ENCODE measurements around the gene RGSL1. TPM values are rescaled to one million over a fixed set of nuclear protein-coding genes. Genes with fewer than 3 reads are reported as not detected.

RGSL1 gene
- total RNA-seq, 3 donors from 2014 or later: not detected

DNA sequence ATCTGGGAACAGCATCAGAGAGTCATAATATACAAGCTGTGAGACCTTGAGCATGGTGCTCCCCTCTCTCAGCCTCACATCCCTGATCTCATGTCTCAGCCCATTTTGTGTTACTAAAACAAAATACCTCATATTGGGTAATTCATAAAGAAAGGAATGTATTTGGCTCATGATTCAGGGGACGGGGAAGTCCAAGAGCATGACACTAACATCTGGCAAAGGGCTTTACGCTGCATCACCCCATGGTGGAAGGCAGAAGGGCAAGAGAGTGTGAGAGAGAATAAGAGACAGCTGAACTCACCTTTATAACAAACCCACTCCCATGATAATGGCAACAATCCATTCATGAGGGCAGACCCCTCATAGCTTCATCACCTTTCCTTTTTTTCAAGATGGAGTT, 102.6 kb downstream of the RGSL1 start:
- Histone ChIP-seq H3K4me1 (no peaks in the 10 kb centered on the region), H3K9me3 (peaks cover 4 to 10% of the 10 kb centered on the region in 2 donors), H3K4me3 (no peak overlapping the region), H3K27ac (no peak overlapping the region), H3K36me3 (no peaks in the 10 kb centered on the region), H3K27me3 (no peaks in the 10 kb centered on the region)
- no peak for DNase-seq (ENCODE audit: low spot score in 2 of 2)
- TF ChIP-seq, protein P1, sequence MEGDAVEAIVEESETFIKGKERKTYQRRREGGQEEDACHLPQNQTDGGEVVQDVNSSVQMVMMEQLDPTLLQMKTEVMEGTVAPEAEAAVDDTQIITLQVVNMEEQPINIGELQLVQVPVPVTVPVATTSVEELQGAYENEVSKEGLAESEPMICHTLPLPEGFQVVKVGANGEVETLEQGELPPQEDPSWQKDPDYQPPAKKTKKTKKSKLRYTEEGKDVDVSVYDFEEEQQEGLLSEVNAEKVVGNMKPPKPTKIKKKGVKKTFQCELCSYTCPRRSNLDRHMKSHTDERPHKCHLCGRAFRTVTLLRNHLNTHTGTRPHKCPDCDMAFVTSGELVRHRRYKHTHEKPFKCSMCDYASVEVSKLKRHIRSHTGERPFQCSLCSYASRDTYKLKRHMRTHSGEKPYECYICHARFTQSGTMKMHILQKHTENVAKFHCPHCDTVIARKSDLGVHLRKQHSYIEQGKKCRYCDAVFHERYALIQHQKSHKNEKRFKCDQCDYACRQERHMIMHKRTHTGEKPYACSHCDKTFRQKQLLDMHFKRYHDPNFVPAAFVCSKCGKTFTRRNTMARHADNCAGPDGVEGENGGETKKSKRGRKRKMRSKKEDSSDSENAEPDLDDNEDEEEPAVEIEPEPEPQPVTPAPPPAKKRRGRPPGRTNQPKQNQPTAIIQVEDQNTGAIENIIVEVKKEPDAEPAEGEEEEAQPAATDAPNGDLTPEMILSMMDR (IDR thresholded peaks at IDR 0.05): no peak
- no peak for TF ChIP-seq POLR2AphosphoS5 (IDR thresholded peaks at IDR 0.05)
- TF ChIP-seq POLR2A (IDR thresholded peaks at IDR 0.05): no peak
- intact Hi-C loops (cut with DNase I; ENCODE audit: low total_unique reads): no loop called here

DNA sequence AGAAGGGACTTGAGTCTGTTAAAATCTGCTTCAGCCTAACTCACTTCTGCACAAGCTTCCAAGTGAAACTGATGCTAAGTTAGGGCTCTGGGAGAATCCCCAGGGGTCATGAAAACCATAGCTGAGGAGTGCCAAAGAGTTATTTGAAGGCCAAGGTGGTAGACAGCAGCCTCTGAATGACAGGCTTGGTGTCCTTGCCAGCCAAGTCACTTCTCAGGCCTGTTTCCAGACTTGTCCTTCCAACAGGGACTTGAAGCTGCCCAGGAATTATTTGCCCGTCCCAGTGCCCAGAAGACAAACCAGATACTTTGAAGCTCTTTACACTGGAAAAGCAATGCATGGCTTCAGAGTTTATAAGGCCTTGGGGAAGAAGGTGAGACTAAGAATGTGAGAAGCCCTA, 105.5 kb downstream of the RGSL1 start:
- no peak for TF ChIP-seq POLR2A (IDR thresholded peaks at IDR 0.05)
- TF ChIP-seq POLR2AphosphoS5 (IDR thresholded peaks at IDR 0.05): no peak
- TF ChIP-seq, protein P1 (IDR thresholded peaks at IDR 0.05): no peak
- no peak for DNase-seq (ENCODE audit: low spot score in 2 of 2)
- Histone ChIP-seq H3K4me3 (no peak overlapping the region), H3K27me3 (no peaks in the 10 kb centered on the region), H3K4me1 (no peaks in the 10 kb centered on the region), H3K27ac (no peak overlapping the region), H3K9me3 (peaks cover 4 to 10% of the 10 kb centered on the region in 2 donors), H3K36me3 (no peaks in the 10 kb centered on the region)
- intact Hi-C loops (cut with DNase I; ENCODE audit: low total_unique reads): no loop called here

DNA sequence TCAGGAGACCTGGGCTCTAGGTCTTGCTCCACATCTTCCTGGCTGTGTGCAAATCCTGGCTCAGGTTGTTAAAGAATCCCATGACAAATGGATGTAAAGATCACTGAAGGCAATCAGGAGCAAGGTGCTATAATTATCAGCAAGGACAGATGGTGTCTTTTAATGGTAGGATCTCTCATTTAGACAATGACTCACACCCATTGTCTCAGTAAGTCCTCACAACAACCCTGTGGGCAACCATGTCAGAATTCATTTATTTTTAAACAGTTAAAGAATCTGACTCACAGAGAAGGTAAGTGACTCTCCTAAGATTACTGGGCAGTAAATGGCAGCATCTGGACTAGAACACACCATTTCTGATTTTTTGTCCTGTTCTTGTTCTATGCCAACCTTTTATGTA, 106.3 kb downstream of the RGSL1 start:
- no peaks in the 10 kb centered on the region for H3K27me3 ChIP-seq
- intact Hi-C loops (cut with DNase I; ENCODE audit: low total_unique reads): no loop called here
- peaks cover 4 to 10% of the 10 kb centered on the region in 2 donors for H3K9me3 ChIP-seq
- no peaks in the 10 kb centered on the region for H3K4me1 ChIP-seq
- TF ChIP-seq POLR2A (IDR thresholded peaks at IDR 0.05): no peak
- no peak for TF ChIP-seq POLR2AphosphoS5 (IDR thresholded peaks at IDR 0.05)
- TF ChIP-seq, protein P1 (IDR thresholded peaks at IDR 0.05): no peak
- DNase-seq (ENCODE audit: low spot score in 2 of 2): no peak
- no peaks in the 10 kb centered on the region for H3K36me3 ChIP-seq
- no peak overlapping the region for H3K27ac ChIP-seq
- no peak overlapping the region for H3K4me3 ChIP-seq

DNA sequence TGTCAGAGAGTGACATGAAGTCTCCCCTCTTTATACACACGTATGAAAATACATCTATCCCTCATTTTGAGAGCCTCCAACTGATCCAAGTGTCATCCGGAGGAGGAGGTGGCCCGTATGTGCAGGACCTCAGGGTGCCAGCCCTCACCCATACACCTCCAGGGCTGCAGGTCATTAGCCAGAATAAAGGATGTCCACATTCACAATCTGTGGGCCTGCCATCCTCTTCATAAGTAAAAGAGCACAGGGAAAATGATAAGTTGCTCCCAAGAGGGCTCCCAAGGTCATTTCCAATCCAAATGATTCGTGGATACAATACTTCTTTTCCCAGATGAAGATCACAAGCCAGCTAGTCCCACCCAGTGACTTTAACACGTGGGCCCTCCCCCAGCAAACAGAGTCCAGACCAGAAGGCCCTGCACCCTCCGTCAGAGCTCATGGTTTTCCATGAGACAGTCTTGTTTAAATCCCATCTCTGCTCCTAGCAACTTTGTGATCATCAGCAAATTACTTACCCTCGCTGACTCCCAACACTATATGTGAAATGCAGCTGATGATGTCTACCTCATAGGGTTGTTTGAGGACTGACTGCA, 110.5 kb downstream of the RGSL1 start:
- no peak overlapping the region for H3K27ac ChIP-seq
- TF ChIP-seq, protein P1 (IDR thresholded peaks at IDR 0.05): no peak
- TF ChIP-seq POLR2A (IDR thresholded peaks at IDR 0.05) (no peak), POLR2AphosphoS5 (IDR thresholded peaks at IDR 0.05) (no peak)
- intact Hi-C loops (cut with DNase I; ENCODE audit: low total_unique reads): no loop called here
- no peak for DNase-seq (ENCODE audit: low spot score in 2 of 2)
- no peaks in the 10 kb centered on the region for H3K9me3 ChIP-seq
- no peaks in the 10 kb centered on the region for H3K4me1 ChIP-seq
- H3K4me3 ChIP-seq: no peak overlapping the region
- no peaks in the 10 kb centered on the region for H3K27me3 ChIP-seq
- H3K36me3 ChIP-seq: no peaks in the 10 kb centered on the region

DNA sequence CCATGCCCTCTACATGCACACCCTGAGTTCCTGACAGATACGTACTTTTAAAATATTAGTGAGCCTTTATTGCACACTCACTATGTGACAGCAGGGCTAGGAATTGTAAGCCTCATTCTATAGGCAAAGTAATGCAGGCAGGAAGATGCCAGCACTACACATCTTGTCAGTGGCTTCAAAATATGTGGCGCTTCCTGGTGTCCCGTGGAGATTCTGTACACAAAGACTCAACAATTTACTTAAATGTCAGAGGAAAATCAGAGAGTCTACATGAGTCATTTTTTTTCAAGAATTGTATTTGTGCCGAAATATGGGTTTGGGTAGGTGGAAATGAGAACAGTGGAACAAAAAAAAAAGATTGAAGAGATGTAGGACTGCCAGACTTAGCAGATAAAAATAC, 111.5 kb downstream of the RGSL1 start:
- no peak for DNase-seq (ENCODE audit: low spot score in 2 of 2)
- no peak overlapping the region for H3K4me3 ChIP-seq
- TF ChIP-seq POLR2AphosphoS5 (IDR thresholded peaks at IDR 0.05) (no peak), POLR2A (IDR thresholded peaks at IDR 0.05) (no peak)
- TF ChIP-seq, protein P1 (IDR thresholded peaks at IDR 0.05): no peak
- H3K36me3 ChIP-seq: no peaks in the 10 kb centered on the region
- H3K9me3 ChIP-seq: no peaks in the 10 kb centered on the region
- H3K27me3 ChIP-seq: no peaks in the 10 kb centered on the region
- H3K4me1 ChIP-seq: no peaks in the 10 kb centered on the region
- intact Hi-C loops (cut with DNase I; ENCODE audit: low total_unique reads): no loop called here
- no peak overlapping the region for H3K27ac ChIP-seq
